GM19372 (cell line): ENCODE data around the gene TMEM169.

Experiments
- ATAC-seq: cut with Tn5 transposase; IDR thresholded peaks from one replicate; pipeline ENCODE4 v1.9.1; 2021; ENCODE audit warnings: mild to moderate bottlenecking, low read depth, moderate library complexity; ENCODE audit not compliant: unreplicated experiment

TMEM169 gene

GRCh38 chr2:216101109-216101508, 19.4 kb downstream of the TMEM169 start:
- ATAC-seq = no peak

DNA sequence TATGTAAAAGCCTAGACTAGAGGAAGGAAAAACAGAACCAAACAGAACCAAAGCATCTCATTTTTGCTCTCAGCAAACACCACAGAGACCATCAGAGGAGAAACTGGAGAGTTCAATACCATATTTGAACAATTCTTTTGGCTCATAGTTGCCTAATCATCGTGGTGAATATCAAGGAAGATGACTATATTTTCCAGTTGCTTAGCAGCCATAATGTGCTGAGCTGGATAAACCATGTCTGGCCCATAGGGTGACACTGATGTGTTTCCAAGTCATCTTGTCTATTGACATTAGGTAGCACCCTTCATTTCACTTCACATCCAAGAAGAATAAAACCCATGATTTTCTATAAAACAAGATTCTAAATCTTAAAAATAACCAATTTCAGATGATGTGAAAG, 21.5 kb downstream of the TMEM169 start:
- no peak for ATAC-seq

DNA sequence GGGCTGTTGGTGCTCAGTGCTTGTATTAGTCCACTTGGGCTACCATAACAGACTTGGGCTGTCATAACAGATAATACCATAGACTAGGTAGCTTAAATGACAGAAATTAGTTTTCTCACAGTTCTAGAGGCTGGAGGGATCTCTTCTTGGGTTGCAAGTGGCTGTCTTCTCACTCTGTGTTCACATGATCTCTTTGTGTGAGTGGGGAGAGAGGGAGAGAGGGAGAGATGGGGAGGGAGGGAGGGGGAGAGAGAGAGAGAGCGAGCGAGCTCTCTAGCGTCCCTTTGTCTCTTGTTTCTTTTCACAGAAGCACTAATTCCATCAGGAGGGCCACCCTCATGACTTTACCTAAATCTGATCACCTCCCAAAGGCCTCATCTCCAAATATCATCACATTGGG, 23.0 kb downstream of the TMEM169 start:
- no peak for ATAC-seq

GRCh38 chr2:216107320-216107719, 25.6 kb downstream of the TMEM169 start:
- ATAC-seq = no peak

- no peak for ATAC-seq
These were observed 26.0 kb downstream of the TMEM169 start for GRCh38 chr2:216107760-216108159.

- ATAC-seq = no peak
These were observed 26.7 kb downstream of the TMEM169 start for GRCh38 chr2:216108310-216108966.

DNA sequence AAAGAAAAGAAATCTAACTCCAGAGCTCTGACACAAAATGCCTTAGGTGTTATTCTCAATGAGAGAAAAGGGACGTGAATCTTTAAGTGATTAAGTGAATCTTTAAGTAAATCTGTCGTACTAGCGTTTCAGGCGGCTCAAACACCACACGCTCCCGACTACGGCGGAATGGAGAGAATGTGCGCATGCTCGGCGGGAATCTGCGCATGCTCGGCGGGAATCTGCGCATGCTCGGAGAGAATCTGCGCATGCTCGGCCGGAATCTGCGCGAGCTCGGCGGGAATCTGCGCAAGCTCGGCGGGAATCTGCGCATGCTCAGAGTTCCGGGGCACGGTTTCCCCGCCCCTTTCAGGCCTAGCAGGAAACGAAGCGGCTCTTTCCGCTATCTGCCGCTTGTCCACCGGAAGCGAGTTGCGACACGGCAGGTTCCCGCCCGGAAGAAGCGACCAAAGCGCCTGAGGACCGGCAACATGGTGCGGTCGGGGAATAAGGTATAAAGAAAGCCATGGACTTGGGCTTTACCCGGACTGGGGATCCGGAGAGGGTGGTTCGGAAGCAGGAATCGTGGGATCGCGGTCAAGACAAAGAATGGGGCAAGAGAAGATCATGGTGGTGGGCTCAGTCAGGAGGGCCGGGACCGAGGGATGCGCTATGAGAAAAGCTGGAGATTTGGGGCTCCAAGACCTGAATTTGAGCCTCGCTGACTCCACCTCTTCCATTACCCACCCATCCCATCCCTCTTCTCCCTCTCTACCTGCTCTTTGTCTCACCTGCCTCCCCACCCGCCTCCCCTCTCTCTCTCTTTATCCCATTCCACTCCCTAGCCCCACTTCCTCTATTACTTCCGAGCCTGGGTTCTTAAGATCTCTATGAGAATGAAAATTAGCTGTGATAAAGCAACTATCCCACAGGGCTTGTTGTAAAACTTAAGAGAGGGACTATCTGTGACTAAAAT, 27.5 kb downstream of the TMEM169 start, which contains the start of gene XRCC5:
TSS of gene XRCC5 (plus strand) at position 382 of the 955 bp plus-strand sequence. CDS start at position 471, 89 bp downstream.
- ATAC-seq = peak; percentile 50

DNA sequence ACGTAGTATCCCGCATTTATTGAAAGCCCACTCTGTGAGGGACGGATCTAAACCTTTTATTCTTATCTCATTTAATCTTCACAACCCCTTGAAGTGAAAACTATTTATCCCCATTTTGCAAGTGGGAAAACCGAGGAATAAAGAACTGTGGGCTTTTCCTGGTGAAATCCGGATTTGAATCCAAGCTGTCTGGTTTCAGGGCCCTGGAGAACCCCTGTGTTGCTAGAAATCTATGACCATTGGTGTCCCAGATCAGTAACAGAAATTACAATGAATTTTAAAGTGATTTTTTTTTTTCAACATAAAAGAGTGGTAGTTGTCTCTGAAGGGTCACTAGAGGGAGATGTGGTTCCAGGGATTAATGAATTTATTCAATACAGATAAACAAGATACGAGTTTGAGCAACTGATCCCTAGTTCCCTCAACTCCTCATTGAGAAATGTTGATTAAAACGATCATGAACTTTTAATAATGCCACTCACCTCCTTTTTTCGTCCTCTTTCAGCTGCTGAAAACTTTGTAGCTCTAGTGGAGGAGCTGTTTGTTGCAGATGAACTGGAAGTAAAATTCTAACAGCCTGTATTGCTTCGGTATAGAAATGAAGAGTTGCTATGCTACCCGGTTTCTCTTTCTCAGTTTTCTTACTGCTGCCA, 28.4 kb downstream of the TMEM169 start:
- ATAC-seq = no peak

DNA sequence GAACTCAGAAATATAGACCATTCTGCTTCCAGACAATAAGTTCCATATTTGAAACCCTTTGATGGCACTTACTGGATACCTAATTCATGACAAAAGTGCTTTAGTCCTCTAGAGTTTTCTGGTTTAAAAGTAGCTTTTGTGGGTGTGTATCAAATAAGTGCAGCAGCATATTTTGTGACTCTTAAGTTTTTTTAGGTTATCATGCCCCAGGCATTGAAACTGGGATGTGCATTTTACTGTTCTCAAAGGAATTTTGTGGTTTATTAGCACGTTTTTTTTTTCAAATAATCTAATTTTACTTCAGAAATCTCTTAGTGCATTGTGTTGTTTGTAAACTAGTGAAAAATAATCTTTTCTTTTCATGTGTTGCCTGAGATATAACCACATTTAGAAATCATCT, 28.9 kb downstream of the TMEM169 start:
- no peak for ATAC-seq

DNA sequence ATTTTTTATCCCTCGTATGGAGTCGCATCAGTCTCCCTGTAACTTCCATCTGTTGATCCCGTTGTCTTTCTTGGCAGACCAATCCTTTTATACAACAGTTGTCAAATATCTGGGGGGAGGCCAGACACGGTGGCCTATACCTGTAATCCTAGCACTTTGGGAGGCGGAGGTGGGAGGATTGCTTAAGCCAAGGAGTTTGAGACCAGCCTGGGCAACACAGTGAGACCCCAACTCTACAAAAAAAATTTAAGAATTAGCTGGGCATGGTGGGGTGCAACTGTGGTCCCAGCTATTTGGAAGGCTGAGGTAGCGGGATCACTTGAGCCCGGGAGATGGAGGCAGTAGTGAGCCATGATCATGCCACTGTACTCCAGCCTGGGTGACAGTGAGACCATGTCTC, 29.4 kb downstream of the TMEM169 start:
- no peak for ATAC-seq

DNA sequence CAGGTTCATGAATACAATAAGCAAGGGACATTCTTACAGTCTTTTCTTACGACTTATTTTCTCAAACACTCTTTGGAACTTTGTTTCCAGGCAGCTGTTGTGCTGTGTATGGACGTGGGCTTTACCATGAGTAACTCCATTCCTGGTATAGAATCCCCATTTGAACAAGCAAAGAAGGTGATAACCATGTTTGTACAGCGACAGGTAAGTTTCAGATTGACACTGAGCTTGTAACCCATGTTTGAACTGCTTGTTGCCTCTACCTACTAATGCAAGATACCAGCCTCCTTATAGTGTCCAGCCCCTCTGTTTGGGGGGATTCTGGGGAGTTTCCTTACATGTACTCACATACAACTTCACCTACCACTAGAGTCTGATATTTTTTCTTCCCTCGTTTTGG, 31.2 kb downstream of the TMEM169 start:
- ATAC-seq = no peak

DNA sequence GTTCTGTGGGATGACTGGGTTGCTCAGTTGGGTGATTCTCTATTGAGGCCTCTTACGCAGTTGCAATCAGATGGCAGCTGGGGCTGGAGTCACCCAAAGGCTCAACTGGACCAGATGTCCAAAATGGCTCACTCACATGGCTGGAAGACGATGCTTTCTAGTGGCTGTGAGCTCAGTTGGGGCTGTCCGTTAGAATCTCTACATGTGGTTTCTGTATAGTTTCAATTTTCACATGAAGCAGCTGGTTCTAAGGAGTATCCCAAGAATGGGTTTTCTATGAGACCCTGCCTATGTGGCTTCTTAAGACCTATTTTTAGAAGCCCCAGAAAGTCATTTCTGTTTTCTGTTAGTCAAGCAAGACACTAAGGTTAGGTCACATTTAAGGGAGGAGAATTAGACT, 31.9 kb downstream of the TMEM169 start:
- peak; percentile 56 for ATAC-seq

- no peak for ATAC-seq
These were observed 32.6 kb downstream of the TMEM169 start for GRCh38 chr2:216114382-216114713.

DNA sequence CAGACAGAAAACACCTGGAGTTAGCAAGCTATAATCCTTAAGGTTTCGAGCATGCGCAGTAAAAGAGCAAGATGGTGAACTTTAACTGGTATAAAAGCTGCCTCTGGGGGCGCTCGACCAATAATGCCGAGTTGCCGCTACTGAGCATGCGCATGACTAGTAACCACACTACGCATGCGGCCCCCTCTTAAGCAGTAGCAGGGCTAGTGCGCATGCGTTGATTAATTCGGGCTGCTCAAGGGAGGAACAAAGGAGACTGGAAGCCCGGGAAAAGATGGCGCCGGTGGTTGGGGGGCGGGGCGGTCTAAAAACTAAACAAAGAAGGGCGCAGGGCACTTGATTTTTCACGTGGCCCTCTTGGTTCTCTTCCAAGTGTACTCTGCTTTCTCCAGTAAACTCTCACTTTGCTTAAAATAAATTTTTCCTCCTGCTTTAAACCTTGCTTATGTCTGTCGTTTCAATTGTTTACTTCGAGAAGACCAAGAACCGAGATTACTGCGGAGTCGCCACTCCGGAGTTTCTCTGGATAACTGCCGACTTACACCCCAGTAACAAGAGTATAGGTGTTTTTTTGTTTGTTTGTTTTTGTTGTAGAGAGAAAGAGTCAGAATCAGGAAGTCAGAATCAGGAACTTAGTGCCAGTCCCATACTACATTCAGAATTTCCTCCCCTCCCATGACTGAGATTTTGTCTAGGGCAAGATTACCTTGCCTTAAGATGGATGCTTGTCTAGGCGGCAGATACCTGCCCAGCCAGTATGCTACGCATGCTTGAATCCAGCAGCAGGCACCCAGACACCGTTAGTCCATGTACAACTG, 33.2 kb downstream of the TMEM169 start:
- ATAC-seq = peak; percentile 60

GRCh38 chr2:216116418-216116817, 34.7 kb downstream of the TMEM169 start:
- ATAC-seq = no peak

- ATAC-seq = no peak
These were observed 36.0 kb downstream of the TMEM169 start for GRCh38 chr2:216117561-216118340.

DNA sequence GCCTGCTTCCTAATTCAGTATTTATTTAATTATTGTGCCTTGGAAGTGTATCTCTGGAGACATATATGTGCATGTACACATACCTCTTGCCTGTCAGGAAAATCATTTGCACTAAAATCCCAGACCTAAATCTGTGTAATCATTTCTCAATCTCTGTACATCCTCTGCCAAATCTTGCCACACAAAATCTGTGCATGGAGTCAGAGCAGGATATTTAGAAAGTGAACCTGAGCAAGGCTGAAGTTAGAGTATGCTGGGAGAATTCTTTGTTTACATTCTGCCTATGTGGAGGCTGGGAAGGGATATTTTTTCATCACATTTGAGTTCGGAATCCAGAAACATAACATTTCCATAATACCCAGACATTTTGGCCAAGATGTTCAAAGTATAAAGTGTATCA, 36.8 kb downstream of the TMEM169 start:
- no peak for ATAC-seq

GRCh38 chr2:216119146-216119545, 37.4 kb downstream of the TMEM169 start:
- no peak for ATAC-seq

DNA sequence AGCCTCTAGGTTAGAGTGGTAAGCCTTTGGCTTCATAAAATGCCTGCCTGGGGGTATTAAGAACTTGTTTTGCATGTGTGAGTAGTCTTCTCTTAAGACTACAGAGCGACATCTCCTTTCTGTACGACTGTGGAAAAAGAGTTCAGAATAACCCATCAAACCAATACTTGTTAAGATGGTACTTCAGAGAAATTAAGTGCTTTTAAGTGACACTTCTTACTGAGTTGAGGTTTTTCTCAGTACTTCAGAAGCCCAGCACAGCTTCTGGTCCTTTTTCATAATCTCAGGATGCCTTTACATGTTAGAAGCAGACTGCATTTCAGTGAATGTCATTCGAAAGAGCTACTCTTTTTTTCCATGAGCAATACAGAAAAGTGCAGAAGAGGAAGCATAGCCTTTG, 38.3 kb downstream of the TMEM169 start:
- no peak for ATAC-seq

- ATAC-seq = no peak
These were observed 39.5 kb downstream of the TMEM169 start for GRCh38 chr2:216121255-216121654.
